CD4-positive, alpha-beta T cell treated with Interleukin-6 for 4 hours (primary cell): Measurements from ENCODE around the gene TMED6.
A peak's percentile ranks its signal among the peaks of the same experiment; 100 is the strongest.

Experiments
- DNase-seq: peaks from one replicate; pipeline ENCODE4 v3.0.0-alpha.2; 2020; ENCODE audit warnings: mixed read lengths

Gene TMED6

DNA sequence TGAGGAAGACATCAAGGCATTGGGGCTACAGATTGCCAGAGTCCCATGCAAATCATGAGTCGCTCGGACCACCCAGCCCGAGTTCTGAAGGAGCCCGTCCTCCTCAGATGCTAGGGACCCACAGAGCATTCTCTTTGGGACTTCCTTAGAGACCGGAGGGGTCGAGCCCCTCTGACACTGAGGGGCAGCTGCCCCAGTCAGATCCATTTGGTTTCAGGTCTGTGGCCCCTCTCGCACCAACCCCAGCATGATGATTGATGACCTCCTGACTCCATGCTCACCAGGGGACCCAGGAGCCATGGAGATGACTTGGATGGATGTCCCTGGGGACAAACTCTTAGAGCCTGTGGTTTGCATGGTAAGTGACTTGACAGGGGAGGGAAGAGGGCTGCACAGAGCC is 29.2 kb downstream of the TMED6 start:
- no peak for DNase-seq

DNA sequence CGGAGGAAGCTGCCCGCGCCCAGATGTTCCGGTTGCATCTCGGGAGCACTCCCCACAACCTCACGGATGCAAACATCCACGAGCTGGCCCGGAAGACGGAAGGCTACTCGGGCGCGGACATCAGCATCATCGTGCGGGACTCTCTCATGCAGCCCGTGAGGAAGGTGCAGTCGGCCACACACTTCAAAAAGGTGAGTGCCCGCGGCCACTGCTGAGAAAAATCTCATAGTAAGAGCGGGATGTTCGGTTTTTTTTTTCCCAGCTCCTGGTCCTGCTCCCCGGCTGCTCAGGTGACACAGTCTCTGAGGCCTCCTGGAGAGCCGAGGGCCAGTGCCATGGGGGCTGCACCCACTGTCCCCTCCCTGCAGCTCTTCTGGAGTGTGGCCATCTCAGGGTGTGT is 30.5 kb downstream of the TMED6 start:
- no peak for DNase-seq

DNA sequence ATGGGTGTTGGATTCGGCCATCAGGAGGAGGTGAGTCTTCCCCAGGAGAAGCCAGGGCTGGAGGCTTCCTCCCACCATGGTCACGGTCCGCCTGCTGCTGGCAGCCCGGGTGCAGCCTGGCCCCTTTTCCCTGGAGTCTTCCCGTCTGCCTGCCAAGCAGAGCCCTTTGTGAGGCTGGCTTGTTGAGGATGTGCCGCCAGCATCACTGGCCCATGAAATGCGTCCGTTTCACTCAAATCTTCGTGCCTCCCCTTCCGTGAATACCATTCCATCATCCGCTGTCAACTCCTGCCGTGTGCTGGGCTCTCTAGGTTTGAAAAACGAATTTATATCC is 30.9 kb downstream of the TMED6 start:
- no peak for DNase-seq

DNA sequence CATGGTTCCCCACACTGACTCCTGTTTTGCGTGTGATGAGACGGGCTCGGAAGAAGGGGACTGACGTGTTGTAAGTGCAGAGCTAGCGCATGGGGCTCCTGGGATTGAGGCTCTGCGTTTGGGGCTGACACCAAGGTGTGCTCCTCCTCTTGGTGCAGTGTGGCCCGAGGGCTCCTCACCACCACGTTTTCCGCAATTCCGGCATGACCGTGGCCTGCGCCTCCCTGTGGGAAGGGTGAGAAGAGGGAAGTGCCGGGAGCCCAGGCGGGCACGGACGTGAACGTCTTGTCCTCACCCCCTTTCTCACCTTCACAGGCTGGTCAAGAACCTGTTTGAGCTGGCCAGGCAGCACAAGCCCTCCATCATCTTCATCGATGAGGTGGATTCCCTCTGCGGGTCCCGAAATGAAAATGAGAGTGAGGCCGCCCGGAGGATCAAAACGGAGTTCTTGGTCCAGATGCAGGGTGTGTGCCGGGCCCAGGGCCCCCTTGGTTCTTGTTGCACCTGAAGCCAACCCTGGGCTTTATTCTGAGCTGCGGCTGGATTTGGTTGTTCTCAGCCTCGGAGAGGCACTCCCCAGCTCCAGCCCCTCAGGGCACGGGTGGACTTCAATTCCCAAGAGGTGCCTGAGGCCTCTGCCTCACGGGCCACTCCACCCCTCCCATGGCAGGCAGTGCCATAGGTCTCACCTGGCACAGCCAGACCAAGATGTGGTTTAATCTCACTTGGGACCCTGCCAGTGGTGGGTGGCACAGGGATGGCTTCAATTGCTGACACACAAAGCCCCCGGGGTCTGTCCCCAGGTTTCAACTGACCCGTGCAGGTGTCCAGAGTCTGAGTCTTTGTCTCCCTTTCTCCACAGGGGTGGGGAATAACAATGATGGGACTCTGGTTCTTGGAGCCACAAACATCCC is 31.5 kb downstream of the TMED6 start:
- no peak for DNase-seq

DNA sequence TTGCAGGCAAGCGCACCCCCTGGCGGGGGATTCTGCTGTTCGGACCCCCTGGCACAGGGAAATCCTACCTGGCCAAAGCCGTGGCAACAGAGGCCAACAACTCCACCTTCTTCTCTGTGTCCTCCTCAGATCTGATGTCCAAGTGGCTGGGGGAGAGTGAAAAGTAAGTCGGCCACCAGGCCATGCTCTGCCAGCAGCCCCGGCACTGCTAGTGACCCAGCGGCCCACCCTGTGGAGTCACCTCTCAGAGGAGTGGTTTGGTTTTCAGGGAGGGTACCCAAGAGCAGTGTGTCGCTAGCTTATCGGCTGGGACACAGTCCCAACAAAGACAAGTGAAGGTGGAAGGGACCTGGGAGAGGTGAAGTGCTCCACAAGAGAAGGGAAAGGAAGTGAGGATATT is 32.2 kb downstream of the TMED6 start:
- DNase-seq = no peak

DNA sequence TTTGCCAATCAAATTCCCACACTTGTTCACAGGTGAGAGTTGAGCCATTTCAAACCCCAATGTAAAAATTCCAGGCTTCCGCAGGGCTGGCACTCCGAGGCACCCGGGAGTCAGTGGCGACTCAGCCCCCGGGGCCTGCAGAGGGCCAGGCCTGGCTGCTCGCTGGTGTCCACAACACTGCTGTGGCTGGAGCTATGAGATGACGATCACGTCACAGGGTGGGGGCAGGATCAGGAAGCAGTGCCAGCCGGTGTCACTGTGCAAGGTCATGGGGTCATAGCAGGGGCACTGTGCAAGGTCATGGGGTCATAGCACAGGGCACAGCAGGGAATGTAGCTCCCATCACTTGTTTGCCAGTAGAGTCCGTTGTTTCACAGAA is 32.7 kb downstream of the TMED6 start:
- no peak for DNase-seq

DNA sequence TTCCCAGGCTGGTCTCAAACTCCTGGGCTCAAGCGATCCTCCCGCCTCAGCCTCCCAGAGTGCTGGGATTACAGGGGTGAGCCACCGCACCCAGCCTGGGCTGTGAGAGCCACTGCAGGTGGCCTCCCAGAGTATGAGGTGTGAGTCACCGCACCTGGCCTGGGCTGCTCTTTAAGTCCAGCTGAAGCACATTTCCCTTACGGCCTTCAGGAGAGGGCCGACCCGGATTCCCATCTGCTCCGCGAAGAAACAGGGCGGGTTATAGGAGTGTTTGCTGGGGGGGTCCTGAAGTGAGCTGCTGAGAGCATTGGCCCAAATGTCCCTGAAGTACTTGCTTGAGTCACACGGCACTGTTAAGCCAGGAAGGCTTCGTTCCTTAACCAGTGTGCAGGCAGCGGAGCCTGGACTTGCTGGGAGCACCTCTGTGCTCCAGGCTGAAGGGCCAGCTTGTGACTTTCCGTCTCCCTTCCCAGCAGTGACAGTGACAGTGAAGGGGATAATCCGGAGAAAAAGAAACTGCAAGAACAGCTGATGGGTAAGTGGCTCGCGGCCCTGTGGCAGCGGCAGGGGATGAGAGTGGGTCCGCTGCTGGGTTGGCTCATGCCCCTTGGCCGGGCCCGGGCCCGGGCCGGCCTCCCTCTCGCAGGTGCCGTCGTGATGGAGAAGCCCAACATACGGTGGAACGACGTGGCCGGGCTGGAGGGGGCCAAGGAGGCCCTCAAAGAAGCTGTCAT is 33.2 kb downstream of the TMED6 start:
- DNase-seq = no peak

DNA sequence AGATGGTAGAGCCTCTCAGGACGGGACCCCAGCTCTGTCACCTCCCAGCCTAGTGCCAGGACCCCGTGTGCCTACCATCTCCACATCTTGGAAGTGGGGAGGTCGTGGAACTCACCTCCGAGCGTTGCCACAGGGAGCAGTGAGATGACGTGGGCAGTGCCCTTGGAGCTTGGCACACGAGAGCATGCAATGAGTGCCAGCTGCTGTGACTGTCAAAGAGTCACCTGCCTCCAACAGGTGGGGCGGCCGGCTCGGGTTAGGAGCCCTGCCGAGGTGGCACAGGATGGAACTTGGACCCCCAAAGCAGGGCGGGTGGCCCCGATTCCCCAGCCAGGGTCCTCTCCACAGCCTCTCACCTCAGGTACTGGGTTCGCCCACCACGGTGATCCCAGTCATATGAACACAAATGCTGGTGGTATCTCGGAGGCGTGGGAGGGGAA is 35.0 kb downstream of the TMED6 start:
- no peak for DNase-seq

DNA sequence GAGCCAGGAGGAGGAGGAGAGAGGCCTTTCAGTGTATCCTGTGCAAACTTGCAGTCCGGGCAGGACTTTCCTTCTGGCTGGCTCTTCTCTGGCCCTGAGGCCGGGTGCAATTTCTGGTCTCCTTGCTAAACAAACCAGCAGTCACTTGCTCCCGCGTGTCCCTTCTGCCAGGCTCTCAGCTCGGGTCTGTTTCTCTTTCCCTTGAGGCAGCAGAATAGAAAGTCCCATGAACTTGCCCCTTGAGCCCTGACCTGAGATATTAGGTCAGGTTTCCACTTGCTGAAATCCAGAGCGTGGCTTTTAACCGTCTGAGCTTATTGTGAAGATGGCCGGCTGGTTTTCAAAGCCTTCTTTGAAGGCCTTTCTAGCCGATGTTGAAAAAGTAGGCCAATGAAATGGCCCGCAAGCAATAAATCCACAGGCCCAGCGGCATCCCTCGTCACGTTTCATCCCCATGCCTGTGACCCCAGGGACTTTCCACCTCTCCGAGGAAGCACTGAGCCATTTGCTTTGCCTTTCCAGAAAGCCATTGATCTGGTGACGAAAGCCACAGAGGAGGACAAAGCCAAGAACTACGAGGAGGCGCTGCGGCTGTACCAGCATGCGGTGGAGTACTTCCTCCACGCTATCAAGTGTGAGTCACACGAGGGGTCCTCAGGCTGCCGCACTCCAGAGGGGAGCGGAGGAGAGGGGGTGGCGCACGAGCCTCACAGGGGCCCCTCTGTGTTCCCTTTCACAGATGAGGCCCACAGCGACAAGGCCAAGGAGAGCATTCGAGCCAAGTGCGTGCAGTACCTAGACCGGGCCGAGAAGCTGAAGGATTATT is 35.9 kb downstream of the TMED6 start:
- no peak for DNase-seq

DNA sequence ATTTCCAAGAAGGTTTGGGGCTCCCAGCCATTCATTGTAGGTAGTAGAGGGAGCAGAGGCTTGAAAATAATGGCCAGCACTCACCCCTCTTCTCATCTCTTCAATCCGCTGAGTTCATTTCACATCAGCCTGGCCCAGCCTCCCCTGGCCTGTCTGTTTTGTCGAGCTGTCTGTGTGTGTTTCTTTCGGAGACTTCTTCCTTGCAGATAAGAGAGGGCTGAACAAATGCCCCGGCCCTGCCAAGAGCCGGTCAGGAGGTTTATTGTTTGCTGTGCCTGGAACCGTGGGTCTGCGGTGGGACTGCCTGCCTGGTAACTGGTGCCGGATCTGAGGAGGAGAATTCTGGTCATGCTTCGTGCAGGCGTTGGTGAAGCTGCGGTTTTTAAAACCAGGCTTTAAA is 37.1 kb downstream of the TMED6 start:
- DNase-seq = no peak

DNA sequence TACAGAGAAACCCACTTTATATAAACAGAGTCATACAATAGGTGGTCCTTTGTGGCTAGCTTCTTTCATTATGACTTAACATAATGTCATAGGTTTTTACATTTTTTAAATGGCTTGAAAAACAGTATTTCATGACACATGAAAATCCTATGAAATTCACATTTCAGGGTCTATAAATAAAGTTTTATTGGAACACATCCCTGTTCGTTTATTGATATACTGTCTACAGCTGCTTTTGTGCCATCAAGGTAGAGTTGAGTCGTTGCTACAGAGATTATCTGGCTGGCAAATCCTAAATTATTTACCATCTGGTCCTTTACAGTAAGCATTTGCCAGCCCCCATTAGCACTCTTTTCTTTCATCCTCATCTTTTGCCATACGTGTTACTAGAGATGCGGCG is 38.1 kb downstream of the TMED6 start:
- no peak for DNase-seq

DNA sequence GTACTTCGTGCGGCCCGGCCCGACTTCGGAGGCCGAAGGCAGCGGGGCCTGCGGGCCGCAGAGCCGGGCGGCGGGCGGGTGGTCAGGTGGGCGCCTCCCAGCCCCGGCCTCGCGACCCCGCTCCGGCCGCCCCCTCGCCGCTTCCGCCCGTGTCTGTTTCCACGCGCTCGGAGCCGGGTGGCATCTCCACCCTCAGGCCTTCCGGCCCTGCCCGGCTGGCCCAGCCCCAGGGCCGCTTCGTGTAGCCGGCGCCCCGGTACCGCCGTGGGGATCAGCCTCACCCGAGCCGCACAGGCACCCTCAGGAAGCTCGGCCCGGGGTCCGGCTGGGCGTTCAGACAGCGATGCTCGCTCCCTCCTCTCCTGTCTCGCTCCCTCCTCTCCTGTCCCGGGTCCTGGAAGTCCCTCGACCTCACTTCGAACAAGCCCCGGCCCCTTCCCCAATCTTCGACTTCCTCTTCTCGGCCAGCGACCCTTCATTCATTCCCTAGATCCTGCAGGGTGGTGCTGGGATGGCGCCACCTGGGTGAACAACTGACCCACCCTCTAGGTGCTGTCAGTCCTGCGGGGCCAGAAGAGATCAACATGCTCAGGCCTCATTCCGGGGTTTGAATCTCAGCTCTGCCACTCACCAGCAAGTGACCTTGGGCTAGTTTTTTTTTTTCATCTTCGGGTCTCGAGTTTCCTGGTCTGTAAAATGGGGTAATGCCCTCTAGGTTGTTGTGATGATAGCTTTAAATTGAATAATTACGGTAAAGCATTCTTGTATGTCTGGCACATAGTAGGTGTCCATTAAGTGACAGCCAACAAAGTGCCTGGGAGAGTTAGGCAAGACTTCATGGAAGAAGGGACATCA is 39.8 kb downstream of the TMED6 start:
- DNase-seq = peak; percentile 43

DNA sequence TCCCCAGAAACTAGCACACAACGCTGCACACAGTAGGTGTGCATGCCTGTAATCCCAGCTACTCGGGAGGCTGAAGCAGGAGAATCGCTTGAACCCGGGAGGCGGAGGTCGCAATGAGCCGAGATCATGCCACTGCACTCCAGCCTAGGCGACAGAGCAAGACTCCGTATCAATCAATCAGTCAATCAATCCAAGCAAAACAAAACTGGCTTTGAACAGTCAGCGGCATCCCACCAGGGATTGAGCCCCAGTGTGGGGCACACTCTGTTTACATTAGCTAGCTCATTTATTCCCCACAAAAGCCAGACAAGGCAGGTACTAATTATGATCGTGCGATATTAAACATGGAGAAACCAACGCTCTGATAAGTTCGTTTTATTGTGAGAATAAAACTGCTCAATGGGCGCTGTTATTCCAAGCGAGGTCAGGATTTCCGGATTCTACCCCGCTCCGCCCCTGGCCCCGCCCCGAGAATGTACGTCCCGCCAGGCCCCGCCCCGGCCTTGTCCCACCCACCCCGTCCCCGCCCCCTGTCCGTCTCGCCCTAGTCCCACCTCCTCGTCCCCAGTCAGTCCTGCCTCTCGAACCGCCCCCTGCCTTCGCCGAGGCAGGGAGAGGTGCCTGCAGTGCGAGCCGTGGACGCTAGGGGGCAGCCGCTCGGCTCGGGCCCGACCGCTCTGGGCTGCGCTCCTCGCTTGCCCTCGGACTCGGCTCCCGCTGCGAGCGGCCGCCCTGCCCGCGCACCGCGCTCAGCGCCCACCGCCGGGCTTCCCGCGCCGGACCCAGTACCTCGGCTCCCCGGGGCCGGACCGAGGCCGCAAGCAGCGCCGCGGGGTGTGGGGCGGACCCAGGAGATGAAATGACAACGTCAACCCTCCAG is 40.7 kb downstream of the TMED6 start, which contains the start of gene VPS4A:
Gene VPS4A, plus strand, starts transcription at position 698 of the 880 bp plus-strand sequence. Its CDS starts 162 bp downstream, at position 860.
- peak; percentile 98 for DNase-seq

DNA sequence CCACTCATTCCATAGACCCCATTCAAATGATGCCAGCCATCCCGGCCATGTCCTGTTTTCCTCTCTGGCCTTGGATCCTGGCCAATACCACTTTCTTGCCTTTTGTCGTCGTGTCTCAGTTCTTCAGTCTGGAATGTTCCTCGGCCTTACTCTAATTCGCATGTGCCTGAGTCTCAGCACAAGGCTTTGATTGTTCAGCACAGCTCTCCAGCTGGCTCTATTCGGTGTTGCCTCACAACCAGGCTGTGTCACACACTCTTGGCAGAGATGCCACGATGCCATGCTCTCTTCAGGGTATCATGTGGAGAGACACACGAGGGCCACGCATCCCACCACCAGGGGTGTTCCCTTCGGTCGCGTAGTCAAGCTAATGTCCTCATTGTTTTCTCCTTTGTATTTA is 42.3 kb downstream of the TMED6 start:
- DNase-seq = no peak

DNA sequence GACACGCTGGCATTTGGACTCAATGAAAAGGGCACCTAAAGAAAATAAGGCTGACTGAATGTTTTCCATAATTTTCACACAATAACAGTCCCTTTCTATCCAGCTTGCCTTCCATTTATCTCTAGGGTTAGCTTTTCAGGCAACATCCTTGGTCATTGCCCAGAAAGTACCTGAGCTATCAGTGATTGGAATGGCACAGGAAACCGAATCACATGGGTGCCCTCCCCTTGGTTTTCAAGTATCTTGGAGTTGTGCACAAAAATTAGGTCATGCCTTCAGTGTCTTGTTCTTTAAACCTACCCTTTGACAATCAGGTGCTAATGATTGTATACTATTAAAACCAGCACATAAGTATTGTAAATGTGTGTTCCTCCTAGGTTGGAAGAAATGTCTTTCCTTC is 43.7 kb downstream of the TMED6 start:
- no peak for DNase-seq

DNA sequence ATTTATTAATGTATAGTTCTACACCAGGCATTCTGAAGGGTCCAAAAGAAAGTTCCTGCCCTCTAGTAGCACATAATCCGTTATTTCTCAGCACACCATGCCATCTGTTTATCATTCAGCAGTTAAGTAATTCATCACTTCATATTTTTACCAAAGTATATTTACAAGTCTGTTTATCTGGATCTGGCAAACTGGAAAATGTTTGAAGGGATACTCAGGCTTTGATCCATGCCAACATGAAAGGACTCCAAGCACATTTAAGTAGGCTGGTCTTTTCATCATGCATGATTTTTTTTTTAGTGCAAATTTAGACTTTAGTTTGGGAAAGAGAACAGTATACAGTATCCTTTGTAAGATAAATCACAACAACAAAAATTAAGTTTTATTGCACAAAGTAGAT is 44.5 kb downstream of the TMED6 start:
- DNase-seq = no peak

DNA sequence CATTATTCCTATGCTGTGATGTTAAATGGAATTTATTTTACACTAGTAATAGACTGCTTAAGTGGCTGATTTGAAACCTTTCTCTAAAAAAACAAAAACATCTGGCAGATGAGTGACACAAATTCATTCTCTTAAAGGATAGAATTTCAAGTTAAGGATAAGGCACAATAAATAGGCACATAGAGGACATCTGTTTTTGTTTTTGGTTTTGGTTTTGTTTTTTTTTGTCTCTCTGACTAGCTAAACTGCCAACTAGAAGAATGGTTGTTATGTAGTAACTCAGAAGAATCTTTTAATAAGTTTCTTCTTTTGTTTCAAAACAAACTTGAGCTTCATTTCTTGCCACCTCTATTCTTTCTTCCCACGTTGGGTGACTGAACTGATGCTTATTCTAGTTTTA is 45.6 kb downstream of the TMED6 start:
- no peak for DNase-seq

DNA sequence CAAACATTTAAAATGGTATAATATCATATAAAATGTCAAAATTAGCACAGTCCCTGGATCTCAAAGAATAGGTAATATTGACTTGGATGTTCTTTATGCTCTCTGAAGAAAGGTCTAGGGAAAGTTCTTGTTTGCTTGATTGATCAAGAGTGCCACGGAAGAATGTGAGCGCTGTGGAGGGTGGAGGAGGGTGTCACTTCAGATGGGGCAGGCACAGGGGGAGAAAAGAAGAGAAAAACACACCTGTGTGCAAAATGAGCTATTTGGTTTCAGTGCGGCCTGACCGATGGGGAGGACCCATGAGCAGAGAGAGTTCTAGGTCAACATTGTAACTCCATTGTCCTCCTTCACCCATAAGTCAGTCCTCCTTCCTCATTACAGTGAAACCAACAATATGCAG is 49.3 kb downstream of the TMED6 start:
- no peak for DNase-seq

DNA sequence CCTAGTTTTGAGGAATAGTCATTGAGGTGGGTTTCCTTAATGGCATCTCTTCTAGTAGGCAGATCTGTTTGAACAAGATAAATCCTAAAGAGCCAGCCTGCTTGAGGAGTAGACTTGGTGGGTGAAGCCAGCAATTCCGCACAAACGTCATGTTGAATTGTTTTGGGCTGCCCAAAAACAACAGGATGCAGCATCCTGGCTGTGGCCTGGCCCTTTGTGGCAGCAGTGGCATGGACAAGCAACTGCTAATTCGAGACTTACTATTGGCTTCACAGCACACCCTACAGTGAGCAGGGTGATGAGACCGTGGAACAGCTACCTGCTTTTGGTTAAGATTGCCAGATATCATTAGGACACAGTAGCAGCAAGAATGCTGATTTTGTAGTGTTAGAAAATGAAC is 49.7 kb downstream of the TMED6 start:
- no peak for DNase-seq

DNA sequence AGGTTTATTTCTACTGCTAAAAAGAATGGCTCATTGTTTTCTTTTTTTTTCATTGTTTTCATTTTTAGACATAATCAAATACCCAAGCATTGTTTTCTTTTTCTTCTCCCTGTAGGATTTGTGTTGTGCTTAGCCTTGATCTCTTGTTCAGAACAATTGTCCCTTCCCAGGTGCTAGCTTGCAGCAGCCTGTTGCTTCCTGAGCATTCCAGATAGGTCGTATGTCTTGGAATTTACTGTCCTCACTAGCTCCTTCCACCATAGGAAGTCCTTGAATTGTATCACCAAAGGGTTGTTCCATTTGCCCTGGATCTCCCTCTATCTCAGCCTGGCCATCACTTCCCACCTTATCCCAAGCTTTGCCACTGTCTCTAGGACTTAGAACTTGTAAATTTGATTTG is 50.4 kb downstream of the TMED6 start:
- DNase-seq = no peak

DNA sequence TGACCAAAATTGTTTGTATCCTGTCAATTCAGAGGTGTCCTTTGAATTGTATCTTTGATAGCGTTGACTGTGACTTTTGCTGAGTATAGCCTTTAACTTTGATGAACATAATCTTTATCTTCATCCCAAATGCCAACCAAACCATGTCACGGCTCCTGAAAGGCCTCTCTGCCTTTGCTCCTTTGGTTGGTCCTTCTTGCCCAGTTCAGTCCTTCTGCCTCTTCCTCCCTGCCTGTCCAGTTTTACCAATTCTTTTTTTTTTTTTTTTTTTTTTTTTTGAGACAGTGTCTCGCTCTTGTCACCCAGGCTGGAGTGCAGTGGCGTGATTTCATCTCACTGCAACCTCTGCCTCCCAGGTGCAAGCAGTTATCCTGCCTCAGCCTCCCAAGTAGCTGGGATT is 53.3 kb downstream of the TMED6 start:
- DNase-seq = no peak
